ENCODE data around the gene HM13. TPM values are rescaled to one million over a fixed set of nuclear protein-coding genes. Genes with fewer than 3 reads are reported as not detected.

Gene HM13
- total and polyA plus RNA-seq, 9 of the 15 experiments (the other 6 are each of a cell fraction or from before 2014, with no cell fraction given) = 7.7 to 136 (median 74.5) TPM

DNA sequence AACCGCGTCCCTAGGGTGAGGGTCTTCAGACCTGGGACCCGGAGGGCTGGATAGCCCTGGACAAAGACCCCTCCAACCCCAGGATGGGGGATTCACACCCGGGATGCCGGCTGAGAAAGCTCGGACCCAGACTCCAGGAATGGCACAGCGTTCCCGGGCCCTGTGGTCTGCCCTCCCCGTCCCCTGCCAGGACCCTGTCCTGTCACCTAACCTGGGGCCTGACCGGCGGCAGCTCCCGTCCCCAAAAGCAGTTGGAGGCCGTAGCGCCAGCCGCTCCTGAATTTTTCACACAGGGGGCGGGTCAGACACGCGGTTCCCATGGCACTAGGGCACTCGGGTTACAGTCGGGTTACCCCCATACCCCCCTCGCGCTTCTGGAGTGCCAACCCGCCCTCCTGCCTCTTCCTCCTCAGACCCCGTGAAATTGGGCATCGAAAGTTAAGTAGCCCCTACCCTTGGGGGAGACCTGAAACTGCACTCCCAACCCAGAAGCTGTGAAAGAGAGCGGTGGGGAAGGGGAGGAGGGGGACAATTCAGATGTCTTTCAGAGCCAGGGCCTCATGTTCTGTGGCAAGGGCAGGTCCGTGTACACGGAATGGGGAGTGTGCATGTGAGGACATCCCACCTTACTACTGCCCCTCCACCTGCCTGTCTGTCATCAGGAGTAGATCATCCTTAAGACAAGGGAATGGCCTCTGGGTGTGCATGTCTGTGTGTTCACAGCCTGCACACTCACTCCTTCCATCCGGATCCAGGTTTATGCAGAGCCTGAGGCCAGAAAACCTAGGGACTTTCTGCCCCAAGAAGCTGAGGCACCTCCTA is 38.6 kb upstream of the HM13 start:
- Histone ChIP-seq H3K4me3 (no peak overlapping the region), H3K27me3 (ENCODE audit: control insufficient read depth in 2 of 2, insufficient read depth in 2 of 2, low read length in 2 of 2) (peaks cover 30 to 41% of the 10 kb centered on the region in 2 experiments; a peak in 4 of 5 replicates), H3K9me3 (replicated peaks; ENCODE audit: control insufficient read depth, insufficient read depth, low read depth, low read length) (no peaks in the 10 kb centered on the region), H2AFZ (ENCODE audit: low read depth, low read length) (no peak overlapping the region), H3K4me1 (replicated peaks in 1 of 2; ENCODE audit: control insufficient read depth in 2 of 2, insufficient read depth in 2 of 2, low read length in 2 of 2) (peaks cover 5 to 16% of the 10 kb centered on the region in 2 experiments; a peak in 4 of 5 replicates), H3K79me2 (ENCODE audit: control insufficient read depth, insufficient read depth, low read length) (no peaks in the 10 kb centered on the region), H3K36me3 (ENCODE audit: control insufficient read depth, insufficient read depth, low read length) (no peaks in the 10 kb centered on the region), H3K4me2 (ENCODE audit: insufficient read depth, low read length) (no peak overlapping the region), H3K27ac (ENCODE audit: extremely low read depth, low read depth, low read length) (no peak overlapping the region), H3K9ac (ENCODE audit: insufficient read depth in 1 of 2, low read depth in 2 of 2, low read length in 2 of 2) (no peak overlapping the region), H3K9me1 (ENCODE audit: control insufficient read depth, insufficient read depth, low read length) (no peaks in the 10 kb centered on the region), H4K20me1 (replicated peaks; ENCODE audit: control insufficient read depth, insufficient read depth, low read length) (no peaks in the 10 kb centered on the region; the same call in 1 of the 2 replicates)
- ChIA-PET POLR2A (interaction anchor here (0.6 to 1.1 kb wide), 4 partner anchors 8 to 37 kb away, joined by 3 to 4 read pairs (median 4); no protein-coding TSS in a partner anchor), CTCF (ENCODE audit: low intra/inter-chr PET ratio) (no interaction called here)
- no peak for FAIRE-seq
- no TSS peak for BruUV-seq (replicated peaks)
- intact Hi-C loops (cut with micrococcal nuclease) = no loop called here
- no peak for ATAC-seq
- DNase-seq (ENCODE audit: extremely low read depth in 1 of 4, low spot score in 3 of 4) = no peak
- TF ChIP-seq HDAC3 (IDR thresholded peaks at IDR 0.05; ENCODE audit: borderline replicate concordance, partially characterized antibody) (no peak), CBX5 (IDR thresholded peaks at IDR 0.05; ENCODE audit: borderline replicate concordance, low read depth) (no peak), ZNF274 (IDR thresholded peaks at IDR 0.05; ENCODE audit: borderline replicate concordance, low read depth, low read length) (no peak), ZC3H8 (IDR thresholded peaks at IDR 0.05) (no peak), ADNP (tag; IDR thresholded peaks at IDR 0.05) (no peak)
- TF ChIP-seq, protein P1, sequence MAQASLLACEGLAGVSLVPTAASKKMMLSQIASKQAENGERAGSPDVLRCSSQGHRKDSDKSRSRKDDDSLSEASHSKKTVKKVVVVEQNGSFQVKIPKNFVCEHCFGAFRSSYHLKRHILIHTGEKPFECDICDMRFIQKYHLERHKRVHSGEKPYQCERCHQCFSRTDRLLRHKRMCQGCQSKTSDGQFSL (CRISPR knock-in tag; IDR thresholded peaks at IDR 0.05) = no peak
- TF ChIP-seq, protein P1 (tag; IDR thresholded peaks at IDR 0.05) = no peak
- in situ Hi-C loops (cut with MboI) = no loop called here
- WGBS (ENCODE audit: insufficient coverage, low coverage, missing lambda C conversion rate) = 10% methylated on average over 24 of the region's 29 CpGs
